ENCODE data around the gene RNF144B.
"Not testable (repeated sequence)": the region's sequence is repeated elsewhere in the genome, so short reads cannot be mapped to it uniquely, and the experiment has no call there.

Gene RNF144B

DNA sequence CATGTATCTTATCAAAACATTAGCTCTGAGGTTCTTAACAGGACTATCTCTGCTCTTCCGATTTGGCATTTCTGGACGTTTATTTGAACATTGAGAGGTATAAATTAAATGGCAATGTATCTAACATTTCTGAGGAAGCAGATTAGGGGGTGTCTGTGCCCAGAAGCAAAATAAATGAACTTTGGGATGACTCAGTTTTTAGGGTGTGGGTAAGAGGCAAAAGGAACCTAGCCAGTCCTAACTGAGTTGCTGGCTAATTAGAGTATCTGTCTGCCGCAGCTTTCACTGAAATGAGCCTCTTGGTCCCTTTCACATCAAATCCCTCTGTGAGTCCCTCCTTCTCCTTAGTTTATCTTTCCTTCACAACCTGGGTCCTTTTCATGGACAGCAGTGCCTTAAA lies 1.1 kb downstream of the RNF144B start:
- H3K27ac Mint-ChIP-seq: no peak overlapping the region
- DNase-seq: no peak
- no peaks in the 10 kb centered on the region for H3K9me3 Mint-ChIP-seq
- peaks cover 3% of the 10 kb centered on the region for H3K36me3 Mint-ChIP-seq (ENCODE audit: low read depth)
- H3K4me3 Mint-ChIP-seq: peak overlapping the region; percentile 86
- H3K4me1 Mint-ChIP-seq (ENCODE audit: low read depth): peaks cover 43% of the 10 kb centered on the region
- H3K27me3 Mint-ChIP-seq: no peaks in the 10 kb centered on the region

DNA sequence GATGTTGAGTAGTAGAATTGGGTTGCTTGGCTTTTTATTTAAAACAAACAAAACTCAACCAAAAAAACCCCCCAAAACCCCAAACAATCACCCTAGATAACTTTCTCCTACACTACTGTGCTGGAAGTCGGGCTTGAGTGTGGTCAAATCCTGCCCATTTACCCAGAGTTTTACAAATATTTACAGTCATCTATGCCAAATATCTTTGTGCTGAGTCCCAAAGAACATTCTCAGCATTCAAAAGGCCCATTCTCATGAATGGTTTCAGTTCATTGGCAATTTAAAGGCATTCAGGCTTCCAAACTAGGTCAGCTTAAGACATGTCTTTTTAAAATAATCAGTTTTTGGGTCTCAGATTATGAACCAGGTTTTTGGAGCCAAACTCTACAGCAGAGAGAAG lies 1.8 kb downstream of the RNF144B start:
- H3K27ac Mint-ChIP-seq: no peak overlapping the region

DNA sequence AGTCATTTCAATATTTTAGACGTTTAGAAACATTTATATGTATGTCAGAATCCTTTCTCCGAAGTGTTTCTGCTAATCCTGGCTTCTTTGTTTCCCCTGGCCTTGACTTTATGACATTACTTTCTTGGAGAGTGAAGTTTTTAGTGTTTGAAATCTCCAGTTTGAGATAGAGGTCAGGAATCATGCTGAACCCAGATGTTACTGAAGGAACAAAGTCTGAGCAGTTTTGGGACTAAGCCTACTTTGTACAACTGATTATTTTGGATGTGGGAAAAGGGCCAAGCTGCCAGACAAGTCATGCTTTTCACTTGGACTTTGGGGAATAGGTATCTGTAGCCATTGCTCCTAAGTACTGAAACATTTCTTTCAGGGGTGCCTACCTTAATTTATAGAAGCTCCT lies 2.3 kb downstream of the RNF144B start:
- Mint-ChIP-seq H3K4me1 (ENCODE audit: low read depth) (peaks cover 45% of the 10 kb centered on the region), H3K36me3 (ENCODE audit: low read depth) (peaks cover 3% of the 10 kb centered on the region), H3K4me3 (no peak overlapping the region), H3K27me3 (no peaks in the 10 kb centered on the region), H3K9me3 (no peaks in the 10 kb centered on the region), H3K27ac (no peak overlapping the region)
- no peak for DNase-seq

More for the DNA sequence above, 1.8 kb downstream of the RNF144B start:
- DNase-seq: no peak
- H3K9me3 Mint-ChIP-seq: no peaks in the 10 kb centered on the region
- H3K4me3 Mint-ChIP-seq: no peak overlapping the region
- H3K36me3 Mint-ChIP-seq (ENCODE audit: low read depth): peaks cover 3% of the 10 kb centered on the region
- peaks cover 45% of the 10 kb centered on the region for H3K4me1 Mint-ChIP-seq (ENCODE audit: low read depth)
- H3K27me3 Mint-ChIP-seq: no peaks in the 10 kb centered on the region

DNA sequence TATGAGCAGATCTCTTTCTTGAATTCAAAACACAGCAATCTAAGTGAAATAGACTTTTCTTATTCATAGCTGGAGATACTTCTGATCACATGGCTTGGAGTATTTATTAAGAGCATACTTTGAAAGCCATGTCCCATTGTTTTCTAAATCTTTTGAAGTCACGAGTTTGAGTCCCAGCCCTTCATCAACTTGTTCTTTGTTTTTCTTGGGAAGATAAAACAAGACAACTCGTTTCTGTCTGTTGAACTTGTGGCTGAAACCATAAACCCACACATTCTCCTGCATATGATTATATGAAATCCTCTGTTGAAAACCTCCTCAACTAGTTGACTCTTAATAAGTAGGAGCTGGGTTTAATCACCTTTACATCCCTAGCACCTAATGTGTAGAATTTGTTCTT lies 3.3 kb downstream of the RNF144B start:
- DNase-seq: no peak
- Mint-ChIP-seq H3K27me3 (no peaks in the 10 kb centered on the region), H3K36me3 (ENCODE audit: low read depth) (peaks cover 3% of the 10 kb centered on the region), H3K27ac (no peak overlapping the region), H3K4me3 (no peak overlapping the region), H3K9me3 (no peaks in the 10 kb centered on the region), H3K4me1 (ENCODE audit: low read depth) (peaks cover 45% of the 10 kb centered on the region)

DNA sequence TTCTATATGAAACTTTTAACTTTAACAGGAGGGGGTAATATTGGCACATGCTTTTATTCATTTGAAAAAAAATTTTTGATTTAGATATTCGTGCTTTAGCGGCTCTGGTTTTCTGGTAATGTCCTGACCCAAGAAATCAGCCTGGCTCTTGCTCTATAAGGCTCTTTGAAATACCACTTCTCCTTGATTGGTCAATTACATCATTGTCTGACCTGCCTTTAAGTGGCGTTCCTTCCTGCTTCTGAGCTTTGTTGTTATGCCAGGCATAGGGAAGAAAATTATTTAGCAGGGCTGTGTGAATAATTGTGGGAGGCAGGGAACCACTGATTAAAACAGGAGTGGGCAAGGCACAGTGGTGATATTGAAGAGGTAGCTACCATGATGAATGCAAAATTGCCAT lies 3.9 kb downstream of the RNF144B start:
- no peak overlapping the region for H3K4me3 Mint-ChIP-seq
- H3K4me1 Mint-ChIP-seq (ENCODE audit: low read depth): peaks cover 45% of the 10 kb centered on the region
- H3K27ac Mint-ChIP-seq: no peak overlapping the region

DNA sequence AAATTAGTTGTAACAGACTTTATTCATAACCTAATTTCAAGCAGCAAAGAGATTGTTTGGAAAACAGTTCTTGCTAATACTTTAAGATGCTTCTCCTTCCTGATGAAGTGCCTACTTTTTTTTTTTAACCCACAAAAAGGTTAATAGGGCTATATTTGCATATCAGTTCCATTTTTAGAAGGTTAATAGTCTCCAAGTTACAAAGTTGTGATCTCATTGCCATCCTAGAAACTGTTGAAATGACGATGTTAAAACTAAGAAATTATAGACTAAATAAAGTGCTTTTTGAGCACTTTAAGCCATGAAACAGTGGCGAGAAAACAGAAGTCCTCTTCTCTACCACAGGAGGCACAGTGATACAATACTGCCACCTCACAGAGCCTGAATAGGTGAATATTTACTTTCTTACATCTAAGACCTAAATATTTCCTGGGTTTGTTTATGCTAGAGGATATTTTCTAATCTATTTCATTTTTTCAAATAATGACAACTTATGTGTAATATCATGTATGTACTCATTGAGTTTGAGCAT lies 5.3 kb downstream of the RNF144B start:
- Mint-ChIP-seq H3K4me1 (ENCODE audit: low read depth) (peaks cover 36% of the 10 kb centered on the region), H3K27me3 (no peaks in the 10 kb centered on the region), H3K4me3 (no peak overlapping the region), H3K27ac (no peak overlapping the region), H3K36me3 (ENCODE audit: low read depth) (peaks cover under 1% of the 10 kb centered on the region), H3K9me3 (no peaks in the 10 kb centered on the region)
- DNase-seq: no peak

More for the DNA sequence above, 3.9 kb downstream of the RNF144B start:
- Mint-ChIP-seq H3K27me3 (no peaks in the 10 kb centered on the region), H3K9me3 (no peaks in the 10 kb centered on the region), H3K36me3 (ENCODE audit: low read depth) (peaks cover 3% of the 10 kb centered on the region)
- no peak for DNase-seq

DNA sequence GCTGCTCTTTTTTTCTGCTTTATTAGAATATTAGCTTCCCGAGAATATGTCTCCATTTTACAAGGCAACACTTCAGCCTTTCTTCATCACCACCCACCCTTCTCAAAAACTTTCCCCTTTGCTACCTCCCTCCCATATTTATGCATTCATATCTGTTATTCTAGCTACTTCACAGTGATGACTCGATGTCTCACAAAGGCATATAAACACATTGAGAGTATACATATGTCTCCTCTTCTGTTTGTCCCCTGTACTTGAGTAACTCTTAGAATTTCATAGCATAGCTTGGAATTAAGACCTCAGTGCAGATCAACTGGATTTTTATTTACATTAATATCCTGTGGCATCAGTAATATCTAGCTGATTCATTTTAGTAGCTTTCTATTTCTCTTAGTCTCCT lies 6.5 kb downstream of the RNF144B start:
- Mint-ChIP-seq H3K27me3 (no peaks in the 10 kb centered on the region), H3K27ac (no peak overlapping the region), H3K4me1 (ENCODE audit: low read depth) (peaks cover 28% of the 10 kb centered on the region), H3K9me3 (no peaks in the 10 kb centered on the region), H3K36me3 (ENCODE audit: low read depth) (no peaks in the 10 kb centered on the region), H3K4me3 (no peak overlapping the region)
- DNase-seq: no peak

DNA sequence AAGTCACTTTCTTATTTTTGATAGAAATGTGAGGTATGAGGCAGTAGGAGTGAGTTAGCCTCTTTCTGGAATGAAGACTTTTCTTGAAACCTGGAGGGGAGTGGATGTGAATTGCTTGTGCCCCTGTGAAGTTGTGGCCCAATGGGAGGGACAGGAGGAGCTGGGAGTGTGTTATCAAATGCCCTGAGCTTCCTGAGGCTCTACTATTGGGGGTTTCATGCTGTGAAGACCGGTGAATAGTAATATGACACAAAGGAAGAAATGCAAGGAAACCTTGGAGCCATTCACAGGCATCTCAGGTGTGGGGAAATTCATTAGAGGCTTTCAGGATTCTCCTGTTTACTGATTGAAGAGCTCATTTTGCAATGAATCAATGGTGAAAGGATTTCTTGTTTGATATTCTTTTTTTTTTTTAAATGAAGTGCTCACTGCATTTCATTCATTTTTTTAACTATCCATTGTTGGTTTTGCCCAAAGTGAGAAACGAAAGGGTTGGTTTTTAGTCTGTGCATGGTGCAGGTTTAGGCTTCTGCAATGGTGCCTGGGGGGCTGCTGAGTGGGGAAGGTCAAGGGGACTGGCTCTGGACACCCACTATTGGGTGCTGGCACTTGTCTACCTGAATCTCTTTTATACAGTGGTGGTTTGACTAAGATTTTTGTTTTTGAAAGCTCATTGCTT lies 8.2 kb downstream of the RNF144B start:
- H3K36me3 Mint-ChIP-seq (ENCODE audit: low read depth): peaks cover 2% of the 10 kb centered on the region
- H3K27me3 Mint-ChIP-seq: no peaks in the 10 kb centered on the region
- peaks cover 16% of the 10 kb centered on the region for H3K4me1 Mint-ChIP-seq (ENCODE audit: low read depth)
- H3K4me3 Mint-ChIP-seq: no peak overlapping the region
- DNase-seq: no peak
- H3K9me3 Mint-ChIP-seq: no peaks in the 10 kb centered on the region
- H3K27ac Mint-ChIP-seq: no peak overlapping the region

DNA sequence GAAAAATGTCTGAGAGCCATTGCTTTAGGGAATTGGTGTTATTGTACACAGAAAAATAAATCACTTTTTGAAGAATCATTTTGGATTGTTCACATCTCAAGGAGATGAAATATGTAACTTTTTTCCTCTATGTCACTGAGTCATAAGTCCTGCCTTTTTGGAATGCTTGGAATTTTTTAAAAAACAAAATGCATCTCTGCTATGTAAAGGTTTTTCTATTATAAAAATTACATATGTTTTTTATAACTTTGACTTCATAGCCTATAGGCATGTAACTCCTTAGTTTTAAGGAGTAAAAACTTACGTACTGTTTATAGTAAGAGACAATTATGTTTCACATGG lies 8.7 kb downstream of the RNF144B start:
- no peaks in the 10 kb centered on the region for H3K9me3 Mint-ChIP-seq
- H3K27ac Mint-ChIP-seq: no peak overlapping the region
- H3K4me1 Mint-ChIP-seq (ENCODE audit: low read depth): peaks cover 16% of the 10 kb centered on the region
- peaks cover 7% of the 10 kb centered on the region for H3K36me3 Mint-ChIP-seq (ENCODE audit: low read depth)
- no peak for DNase-seq
- no peak overlapping the region for H3K4me3 Mint-ChIP-seq
- H3K27me3 Mint-ChIP-seq: no peaks in the 10 kb centered on the region

DNA sequence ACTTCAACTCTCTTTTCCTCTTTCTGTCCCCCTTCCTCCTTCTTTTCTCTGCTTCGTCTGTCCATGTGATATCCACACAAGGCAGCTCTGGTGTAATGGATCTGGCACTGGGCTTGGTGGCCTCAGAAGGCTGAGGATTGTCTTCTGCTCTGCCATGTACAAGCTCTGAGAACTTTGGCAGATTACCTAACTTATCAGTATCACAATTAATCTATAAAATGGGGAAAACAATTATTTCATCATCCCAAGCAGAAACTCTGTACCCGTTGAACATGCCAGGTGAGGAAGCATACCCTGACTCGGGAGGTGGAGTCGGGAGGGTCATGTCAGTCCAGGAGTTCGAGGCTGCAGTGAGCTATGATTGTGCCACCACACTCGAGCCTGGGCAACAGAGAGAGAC lies 10.6 kb downstream of the RNF144B start:
- Mint-ChIP-seq H3K27me3 (no peaks in the 10 kb centered on the region), H3K36me3 (ENCODE audit: low read depth) (peaks cover 17% of the 10 kb centered on the region), H3K4me1 (ENCODE audit: low read depth) (peaks cover 18% of the 10 kb centered on the region), H3K27ac (no peak overlapping the region), H3K9me3 (no peaks in the 10 kb centered on the region), H3K4me3 (no peak overlapping the region)
- DNase-seq: no peak

DNA sequence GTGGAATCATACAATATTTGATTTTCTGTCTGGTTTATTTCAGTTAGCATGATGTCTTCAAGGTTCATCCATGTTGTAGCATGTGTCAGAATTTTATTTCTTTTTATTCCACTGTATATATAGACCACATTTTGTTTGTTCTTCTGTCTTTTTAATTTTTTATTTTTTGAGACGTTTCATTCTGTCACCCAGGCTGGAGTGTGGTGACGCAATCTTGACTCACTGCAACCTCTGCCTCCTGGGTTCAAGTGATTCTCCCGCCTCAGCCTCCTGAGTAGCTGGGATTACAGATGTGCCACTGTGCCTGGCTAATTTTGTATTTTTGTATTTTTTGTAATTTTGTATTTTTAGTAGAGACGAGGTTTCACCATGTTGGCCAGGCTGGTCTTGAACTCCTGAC lies 11.1 kb downstream of the RNF144B start:
- H3K4me3 Mint-ChIP-seq, H3K27me3 Mint-ChIP-seq, DNase-seq, H3K9me3 Mint-ChIP-seq, H3K27ac Mint-ChIP-seq: not testable (repeated sequence)
- peaks cover 23% of the 10 kb centered on the region for H3K36me3 Mint-ChIP-seq (ENCODE audit: low read depth)
- peaks cover 18% of the 10 kb centered on the region for H3K4me1 Mint-ChIP-seq (ENCODE audit: low read depth)

DNA sequence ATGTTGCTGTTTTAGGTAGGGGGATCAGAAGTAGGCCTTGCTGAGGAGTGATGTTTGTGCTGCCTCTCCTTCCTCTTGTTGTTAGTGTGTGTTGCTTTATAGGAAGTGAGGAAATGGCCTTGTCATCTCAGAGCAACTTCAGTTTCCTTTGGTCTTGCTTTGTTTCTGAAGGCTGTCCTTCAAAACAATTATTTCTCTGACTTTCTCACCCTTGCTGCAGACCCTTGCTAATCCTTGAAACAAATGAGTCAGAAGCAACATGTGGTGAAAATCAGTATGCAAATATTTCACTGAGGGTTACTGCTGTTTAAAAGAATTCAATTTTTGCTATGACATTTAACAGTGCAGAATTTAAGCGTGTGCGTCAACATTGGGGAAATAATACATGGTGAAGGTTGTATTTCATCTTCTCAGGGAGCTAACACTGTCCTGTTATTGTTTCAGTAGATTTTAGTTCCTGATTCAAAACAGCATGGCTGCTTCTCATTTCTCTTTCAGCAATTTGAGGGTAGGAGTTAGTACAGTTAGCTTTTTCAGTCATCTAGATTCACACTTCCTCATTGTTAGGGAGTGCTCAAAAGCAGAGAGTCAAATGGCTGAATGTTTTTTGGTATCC lies 13.8 kb downstream of the RNF144B start:
- H3K27me3 Mint-ChIP-seq: no peaks in the 10 kb centered on the region
- H3K9me3 Mint-ChIP-seq: no peaks in the 10 kb centered on the region
- H3K4me3 Mint-ChIP-seq: no peak overlapping the region
- peak overlapping the region; percentile 67 for H3K27ac Mint-ChIP-seq
- peaks cover 27% of the 10 kb centered on the region for H3K36me3 Mint-ChIP-seq (ENCODE audit: low read depth)
- peaks cover 18% of the 10 kb centered on the region for H3K4me1 Mint-ChIP-seq (ENCODE audit: low read depth)
- DNase-seq: no peak

DNA sequence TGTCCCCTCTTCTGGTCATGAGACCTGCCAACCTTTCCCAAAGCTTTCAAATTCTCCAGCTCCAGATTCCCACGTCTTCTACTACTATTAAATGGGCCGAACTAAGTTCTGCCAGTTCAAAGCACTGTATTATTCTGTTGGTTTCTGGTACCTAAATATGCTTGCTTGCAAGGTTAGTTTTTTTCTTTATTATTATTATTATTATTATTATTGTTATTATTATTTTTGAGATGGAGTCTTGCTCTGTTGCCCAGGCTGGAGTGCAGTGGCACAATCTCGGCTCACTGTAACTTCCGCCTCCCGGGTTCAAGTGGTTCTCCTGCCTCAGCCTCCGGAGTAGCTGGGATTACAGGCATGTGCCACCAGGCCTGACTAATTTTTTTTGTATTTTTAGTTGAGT lies 17.8 kb downstream of the RNF144B start:
- DNase-seq, H3K4me3 Mint-ChIP-seq, H3K27ac Mint-ChIP-seq, H3K9me3 Mint-ChIP-seq, H3K27me3 Mint-ChIP-seq: not testable (repeated sequence)
- peaks cover 23% of the 10 kb centered on the region for H3K4me1 Mint-ChIP-seq (ENCODE audit: low read depth)
- peaks cover 27% of the 10 kb centered on the region for H3K36me3 Mint-ChIP-seq (ENCODE audit: low read depth)

DNA sequence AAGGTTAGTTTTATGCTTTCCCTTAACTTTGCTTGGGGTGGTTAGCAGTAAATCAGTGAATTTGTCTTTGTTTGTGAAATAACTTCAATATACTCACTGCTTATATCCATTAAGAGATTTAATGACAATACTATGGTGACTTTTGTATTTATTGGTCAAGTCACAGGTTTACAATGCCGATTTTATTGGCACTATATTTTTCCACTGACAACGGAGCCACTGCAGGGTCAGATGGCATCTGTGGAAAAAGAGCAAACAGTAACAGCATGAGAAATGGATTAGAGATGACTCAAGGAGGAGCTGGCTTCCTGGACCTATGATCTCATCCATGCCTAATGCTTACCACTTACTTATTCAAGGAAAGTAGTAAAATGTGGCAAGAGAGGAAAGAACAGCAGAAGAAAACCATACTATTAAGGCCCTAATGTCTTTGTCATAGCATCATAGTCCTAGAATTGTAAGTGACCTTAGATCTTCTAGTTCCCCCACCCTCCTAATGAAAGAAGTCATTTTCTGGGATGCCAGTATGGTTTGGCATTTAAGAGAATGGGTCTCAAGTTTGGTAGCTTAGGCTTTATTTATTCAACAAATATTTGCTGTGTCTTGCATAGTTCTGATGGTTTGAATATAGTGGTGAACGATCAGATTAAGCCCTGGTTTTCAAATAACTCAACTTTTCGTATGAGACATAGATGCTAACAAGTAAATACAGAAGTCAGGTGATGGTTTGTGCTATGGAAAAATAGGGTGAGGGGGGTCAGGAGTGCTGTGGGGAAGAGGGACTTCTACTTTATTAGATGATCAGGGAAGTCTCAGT lies 18.5 kb downstream of the RNF144B start:
- no peaks in the 10 kb centered on the region for H3K27me3 Mint-ChIP-seq
- H3K36me3 Mint-ChIP-seq (ENCODE audit: low read depth): peaks cover 24% of the 10 kb centered on the region
- H3K9me3 Mint-ChIP-seq: no peaks in the 10 kb centered on the region
- no peak overlapping the region for H3K4me3 Mint-ChIP-seq
- H3K4me1 Mint-ChIP-seq (ENCODE audit: low read depth): peaks cover 19% of the 10 kb centered on the region
- no peak for DNase-seq
- peak overlapping the region; percentile 8 for H3K27ac Mint-ChIP-seq
